GM19238 (cell line): ENCODE data around the gene GBGT1.

ENCODE experiments used
- DNase-seq: peaks from one replicate; pipeline ENCODE4 v3.0.0; 2011; ENCODE audit warnings: low spot score; ENCODE audit not compliant: insufficient read length

The GBGT1 gene

GRCh38 chr9:133127340-133127981 lies 36.3 kb downstream of the GBGT1 start:
- DNase-seq = no peak

DNA sequence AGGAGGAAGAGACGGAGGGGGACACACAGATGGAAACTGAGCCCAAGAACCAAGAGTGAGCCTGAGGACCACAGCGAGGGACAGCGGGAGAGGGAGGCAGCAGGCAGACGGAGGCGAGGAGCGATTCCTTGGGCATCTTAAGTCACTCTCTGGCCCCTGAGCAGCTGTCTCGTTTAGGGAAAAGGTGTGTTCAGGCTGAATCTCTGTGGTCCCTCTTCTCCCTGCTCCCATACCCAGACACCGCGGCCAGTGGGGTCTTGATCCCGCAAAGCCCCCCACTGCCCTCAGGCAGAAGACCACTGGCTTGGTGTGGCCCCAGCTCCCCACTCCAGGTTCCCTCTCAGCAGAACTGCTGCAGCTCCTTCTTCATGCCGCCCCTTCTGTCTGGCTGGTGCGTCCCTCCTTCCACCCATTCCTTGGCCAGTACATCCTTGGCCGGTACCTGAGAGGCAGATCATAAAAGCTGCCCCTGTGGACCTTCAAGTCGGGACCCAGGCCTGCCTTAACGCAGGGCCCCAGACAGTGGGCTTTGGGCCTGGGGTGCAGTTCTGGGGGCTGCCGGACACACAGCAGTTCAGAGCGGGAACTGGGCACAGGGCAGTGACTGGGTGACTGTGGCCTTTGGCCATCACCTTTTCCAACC lies 36.9 kb downstream of the GBGT1 start:
- DNase-seq = no peak

DNA sequence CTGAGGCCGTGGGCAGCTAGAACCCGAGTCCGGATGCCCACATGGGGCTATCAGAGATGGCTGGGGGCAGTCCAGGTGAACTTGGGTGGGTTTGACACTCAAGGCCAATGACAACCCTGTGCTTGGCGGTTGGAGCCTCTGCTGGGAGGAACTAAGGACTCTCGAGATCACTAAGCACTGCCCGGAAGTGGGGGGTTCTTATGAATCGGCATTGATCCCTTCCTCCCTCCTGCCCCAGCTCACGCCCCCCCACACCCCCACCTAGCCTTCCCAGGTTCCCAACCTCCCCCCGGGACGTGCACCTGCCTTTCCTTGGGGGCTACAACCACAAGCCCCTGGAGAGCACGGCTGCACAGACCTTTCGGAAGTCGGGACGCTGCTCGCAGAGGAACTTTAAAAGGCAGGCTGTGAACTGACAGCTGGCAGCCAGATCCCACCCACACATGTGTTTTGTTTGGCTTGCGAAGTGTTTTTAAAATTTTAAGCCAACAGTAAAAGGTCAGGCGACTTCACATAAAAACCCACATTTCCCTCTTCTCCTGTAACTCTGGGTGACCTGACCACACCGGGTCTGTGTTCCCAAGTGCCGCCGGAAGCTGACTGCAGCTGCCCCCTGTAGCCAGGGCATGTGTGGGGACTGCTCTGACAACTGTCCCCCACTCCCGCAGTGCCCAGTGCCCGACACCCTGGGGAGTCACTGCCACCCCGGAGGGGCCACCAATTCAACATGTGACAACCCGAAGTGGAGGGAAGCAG lies 37.6 kb downstream of the GBGT1 start:
- peak; percentile 67 for DNase-seq

DNA sequence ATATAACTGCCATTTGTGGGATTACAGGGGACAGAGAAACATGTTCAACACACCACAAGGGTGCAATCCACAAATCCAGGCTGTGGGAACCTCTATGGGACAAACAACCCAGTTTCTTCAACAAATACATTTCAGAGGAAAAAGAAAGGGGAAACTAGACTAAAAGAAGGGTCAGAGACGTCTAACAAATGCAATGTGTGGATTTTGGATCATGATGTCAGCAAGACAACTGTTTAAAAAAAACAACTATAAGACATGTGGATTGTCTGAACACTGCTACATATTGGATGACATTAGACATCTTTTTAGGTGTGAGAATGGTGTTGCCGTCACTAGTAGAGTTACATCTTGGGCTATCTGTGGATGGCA lies 38.8 kb downstream of the GBGT1 start:
- DNase-seq = no peak

GRCh38 chr9:133124123-133124906 lies 39.4 kb downstream of the GBGT1 start:
- no peak for DNase-seq

DNA sequence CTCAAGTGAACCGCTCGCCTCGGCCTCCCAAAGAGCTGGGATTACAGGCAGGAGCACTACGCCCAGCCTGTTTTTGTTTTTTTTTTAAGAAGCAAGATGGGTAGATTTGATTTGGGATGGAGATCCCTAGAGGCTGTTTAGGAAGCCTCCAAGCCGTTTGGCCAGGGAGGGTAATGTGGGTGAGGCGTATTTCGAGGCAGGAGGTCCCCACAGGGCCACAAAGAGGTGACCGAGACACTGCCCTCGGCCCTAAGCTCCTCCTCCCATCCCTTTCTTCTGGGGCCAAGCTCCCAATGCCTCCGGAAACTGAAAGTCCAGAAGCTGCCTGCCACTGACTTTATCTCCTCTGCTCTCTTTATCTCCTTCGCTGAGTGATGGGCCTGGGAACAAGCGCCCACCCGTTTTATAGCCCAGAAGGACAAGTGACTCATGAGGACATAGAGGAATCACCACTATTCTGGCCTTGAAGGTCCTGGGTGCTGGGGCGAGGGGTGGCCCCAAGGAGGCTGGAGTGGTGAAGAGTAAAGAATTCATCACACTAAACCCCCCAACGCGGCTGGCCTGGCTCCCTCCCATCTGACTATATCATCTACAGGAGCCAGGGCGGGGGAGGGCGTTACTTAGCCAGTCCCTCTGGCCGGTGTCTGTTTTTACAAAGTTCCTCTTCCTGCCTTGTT lies 40.6 kb downstream of the GBGT1 start:
- DNase-seq = no peak

DNA sequence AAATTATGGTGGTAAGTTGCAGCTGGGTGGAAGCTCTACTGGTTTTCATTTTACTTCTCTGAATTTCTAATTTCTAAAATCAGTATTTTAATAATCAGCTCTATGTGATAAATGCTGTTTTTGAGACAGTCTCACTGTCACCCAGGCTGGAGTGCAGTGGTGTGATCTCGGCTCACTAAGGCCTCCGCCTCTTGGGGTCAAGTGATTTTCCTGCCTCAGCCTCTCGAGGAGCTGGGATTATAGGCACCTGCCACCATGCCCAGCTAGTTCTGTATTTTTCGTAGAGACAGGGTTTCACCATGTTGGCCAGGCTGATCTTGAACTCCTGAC lies 41.1 kb downstream of the GBGT1 start:
- DNase-seq = no peak

DNA sequence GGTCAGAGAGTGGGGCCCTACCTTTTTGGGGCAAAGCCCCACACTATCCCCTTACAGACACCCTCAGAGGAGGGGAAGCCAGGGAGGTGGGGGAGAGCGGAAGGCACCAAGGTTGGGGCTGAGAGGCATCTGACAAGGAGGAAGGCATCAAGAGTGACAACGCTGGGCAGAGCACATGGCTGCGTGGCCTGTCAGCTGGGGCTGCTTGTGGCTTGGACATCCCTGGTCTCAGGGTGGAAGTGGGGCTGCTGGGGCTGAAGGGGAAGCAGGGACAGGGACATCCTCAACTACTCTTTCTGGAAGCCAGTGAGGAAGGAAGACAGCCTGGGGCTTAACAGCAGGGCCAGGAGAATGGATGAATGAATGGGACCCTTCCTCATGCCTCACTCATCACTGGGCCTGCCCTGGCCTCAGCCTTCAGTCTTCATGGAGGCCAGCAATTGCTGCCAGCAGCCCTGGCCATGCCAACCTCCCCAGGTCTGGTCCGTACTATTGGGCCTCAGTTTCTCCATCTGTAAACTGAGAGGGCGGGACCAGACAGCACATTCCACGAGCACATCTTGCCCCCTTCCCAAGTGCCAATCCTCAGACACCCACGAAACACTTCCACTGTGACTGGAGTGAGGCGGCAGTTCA lies 41.7 kb downstream of the GBGT1 start:
- DNase-seq = no peak

GRCh38 chr9:133121198-133121914 lies 42.4 kb downstream of the GBGT1 start, which contains the start of gene RALGDS:
Gene RALGDS (minus strand): TSS chr9:133121240. CDS start chr9:133121154, 86 bp downstream.
- peak; percentile 93 for DNase-seq

- DNase-seq = no peak
Observed at GRCh38 chr9:133120501-133121197, 43.1 kb downstream of the GBGT1 start.

GRCh38 chr9:133119846-133120500 lies 43.7 kb downstream of the GBGT1 start:
- no peak for DNase-seq

GRCh38 chr9:133119103-133119845 lies 44.4 kb downstream of the GBGT1 start:
- no peak for DNase-seq

- DNase-seq = no peak
Observed at GRCh38 chr9:133118568-133118967, 45.1 kb downstream of the GBGT1 start.

DNA sequence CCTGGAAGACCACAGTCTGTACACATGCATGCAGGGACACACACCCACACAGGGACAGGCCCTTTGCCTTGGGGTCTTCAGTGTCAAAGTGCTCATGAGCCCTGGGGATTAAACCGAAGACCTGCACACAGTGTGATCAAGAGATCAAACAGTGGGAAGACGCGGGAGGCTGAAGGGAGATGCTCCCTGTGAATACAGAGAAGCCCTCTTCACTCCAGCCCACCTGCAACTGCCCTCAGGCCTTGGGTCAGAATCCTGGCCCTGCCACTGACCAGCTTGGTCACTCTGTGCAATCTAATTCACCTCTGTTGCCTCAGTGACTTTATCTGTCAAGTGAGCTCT lies 45.6 kb downstream of the GBGT1 start:
- DNase-seq = no peak

DNA sequence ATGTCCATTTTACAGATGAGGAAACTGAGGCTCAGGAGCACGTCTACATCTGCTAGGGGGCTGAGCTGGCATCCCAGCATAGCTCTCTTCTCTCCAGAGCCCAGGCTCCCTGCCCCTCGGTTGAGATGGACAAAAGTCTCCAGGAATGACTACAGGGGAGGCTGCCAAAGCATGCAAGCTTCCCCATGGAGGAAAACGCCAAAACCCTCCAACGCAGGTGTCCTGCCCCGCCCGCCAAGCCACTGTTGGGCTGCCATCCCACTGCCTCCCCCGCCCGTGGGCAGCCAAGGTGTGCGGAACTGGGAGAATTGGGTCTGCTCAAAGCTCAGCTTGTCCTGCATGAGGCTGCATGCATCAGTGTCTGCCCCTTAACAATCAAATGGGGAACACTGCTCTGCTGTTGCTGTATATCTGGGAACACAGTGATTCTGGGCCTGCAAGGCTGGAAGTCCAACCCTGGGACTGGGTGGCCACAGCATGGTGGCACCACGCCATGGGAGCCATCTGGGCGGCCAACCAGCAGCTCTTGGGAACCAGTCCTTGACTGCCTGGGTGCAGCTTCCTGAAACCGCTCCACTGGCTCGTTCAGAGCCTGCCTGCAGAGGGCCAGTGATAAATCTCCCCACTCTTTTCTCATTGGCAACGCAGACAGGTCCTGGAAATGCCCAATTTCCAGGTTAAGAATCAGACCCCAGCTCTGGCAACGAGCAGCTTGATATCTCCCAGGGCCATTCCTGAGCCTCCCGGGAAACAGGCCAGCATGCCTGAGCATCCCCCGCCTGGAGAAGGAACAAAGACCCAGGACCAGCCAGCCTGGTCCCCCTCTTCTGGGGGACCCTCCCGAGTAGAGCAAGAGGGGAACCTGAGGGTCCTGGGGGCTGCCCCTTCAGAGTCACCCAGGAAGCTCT lies 46.2 kb downstream of the GBGT1 start:
- DNase-seq = no peak

- no peak for DNase-seq
Observed at GRCh38 chr9:133116346-133117231, 47.1 kb downstream of the GBGT1 start.
